Gastroesophageal sphincter (tissue), 3 donors: ENCODE results near the gene CA6.

Source experiments
- EP300 ChIP-seq: sonication (generic); formaldehyde crosslinking; IDR thresholded peaks from one replicate; pipeline ENCODE4 v1.6.1; 2017; ENCODE audit warnings: antibody characterized with exemption, mild to moderate bottlenecking
- POLR2AphosphoS5 ChIP-seq: sonication (generic); formaldehyde crosslinking; IDR thresholded peaks from one replicate; pipeline ENCODE4 v1.6.1; 2017; ENCODE audit warnings: antibody characterized with exemption
- TF ChIP-seq, protein P1 (sequence below), 4 experiments: fragments of 200-600 bp in 2 of 4; fragments of 450-650 bp in 2 of 4; sonication (generic) in 1 of 4; IDR thresholded peaks; one replicate each; pipeline ENCODE4 v1.5.1; 2017 to 2019; ENCODE audit warnings: antibody characterized with exemption in 4 of 4, mild to moderate bottlenecking in 2 of 4, moderate library complexity in 2 of 4

DNA sequence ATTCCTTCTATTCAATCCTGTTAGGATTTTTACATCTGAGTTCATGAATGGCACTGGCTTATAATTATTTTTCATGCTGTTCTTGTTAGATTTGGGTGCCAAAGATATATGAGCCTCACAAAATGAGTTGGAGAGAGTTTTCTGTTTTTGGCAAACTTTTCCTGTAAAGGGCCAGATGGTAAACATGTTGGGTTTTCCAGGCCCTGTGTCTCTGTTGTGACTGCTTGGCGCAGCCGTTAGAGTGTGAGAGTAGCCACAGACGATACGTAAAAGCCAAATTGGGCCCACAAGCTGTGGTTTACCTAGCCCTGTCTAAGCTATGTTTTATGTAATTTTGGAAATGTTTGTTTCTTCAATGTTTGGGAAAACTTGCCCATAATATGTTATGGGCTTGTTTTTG is 15.6 kb upstream of the CA6 start:
- TF ChIP-seq, protein P1, sequence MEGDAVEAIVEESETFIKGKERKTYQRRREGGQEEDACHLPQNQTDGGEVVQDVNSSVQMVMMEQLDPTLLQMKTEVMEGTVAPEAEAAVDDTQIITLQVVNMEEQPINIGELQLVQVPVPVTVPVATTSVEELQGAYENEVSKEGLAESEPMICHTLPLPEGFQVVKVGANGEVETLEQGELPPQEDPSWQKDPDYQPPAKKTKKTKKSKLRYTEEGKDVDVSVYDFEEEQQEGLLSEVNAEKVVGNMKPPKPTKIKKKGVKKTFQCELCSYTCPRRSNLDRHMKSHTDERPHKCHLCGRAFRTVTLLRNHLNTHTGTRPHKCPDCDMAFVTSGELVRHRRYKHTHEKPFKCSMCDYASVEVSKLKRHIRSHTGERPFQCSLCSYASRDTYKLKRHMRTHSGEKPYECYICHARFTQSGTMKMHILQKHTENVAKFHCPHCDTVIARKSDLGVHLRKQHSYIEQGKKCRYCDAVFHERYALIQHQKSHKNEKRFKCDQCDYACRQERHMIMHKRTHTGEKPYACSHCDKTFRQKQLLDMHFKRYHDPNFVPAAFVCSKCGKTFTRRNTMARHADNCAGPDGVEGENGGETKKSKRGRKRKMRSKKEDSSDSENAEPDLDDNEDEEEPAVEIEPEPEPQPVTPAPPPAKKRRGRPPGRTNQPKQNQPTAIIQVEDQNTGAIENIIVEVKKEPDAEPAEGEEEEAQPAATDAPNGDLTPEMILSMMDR (IDR thresholded peaks at IDR 0.05): no peak
- no peak for TF ChIP-seq POLR2AphosphoS5
- no peak for TF ChIP-seq EP300
